K562 (cell line): Measurements from ENCODE around the gene SNX33. TPM values are rescaled to one million over a fixed set of nuclear protein-coding genes. Genes with fewer than 3 reads are reported as not detected.

Experiments used
- BHLHE40 ChIP-seq: IDR thresholded peaks from 2 replicates; pipeline ENCODE4 v1.6.1; 2011; ENCODE audit warnings: low read length, improper control_type of control experiment
- EGR1 ChIP-seq: fragments of 450-650 bp; conservative IDR thresholded peaks from 2 replicates; pipeline ENCODE4 v1.6.1; 2017; ENCODE audit warnings: mild to moderate bottlenecking
- ETS2 ChIP-seq: IDR thresholded peaks from 2 replicates; pipeline ENCODE4 v1.6.1; 2016; ENCODE audit warnings: borderline replicate concordance, missing genetic modification characterization, mild to moderate bottlenecking, moderate library complexity, missing compliant biosample characterization; ENCODE audit not compliant: poor library complexity, severe bottlenecking
- KDM4B ChIP-seq, 2 experiments: fragments of 450-650 bp in 1 of 2; sonication (generic) in 1 of 2; IDR thresholded peaks; 2 replicates each; pipeline ENCODE4 v1.6.1; 2016 to 2017; ENCODE audit warnings: borderline replicate concordance in 2 of 2, antibody characterized with exemption in 1 of 2, low read depth in 1 of 2, mild to moderate bottlenecking in 1 of 2
- POLR2B ChIP-seq: fragments of 450-650 bp; IDR thresholded peaks from 2 replicates; pipeline ENCODE4 v1.6.1; 2018; ENCODE audit warnings: low read depth; ENCODE audit not compliant: partially characterized antibody
- PURB ChIP-seq: sonication (generic); formaldehyde crosslinking; IDR thresholded peaks from 2 replicates; pipeline ENCODE4 v1.9.0; 2021; ENCODE audit warnings: low read depth, mild to moderate bottlenecking, missing genetic modification reagents
- RB1 ChIP-seq: fragments of 450-650 bp; IDR thresholded peaks from 2 replicates; pipeline ENCODE4 v1.6.1; 2017; ENCODE audit warnings: low read depth, mild to moderate bottlenecking
- RNF2 ChIP-seq: sonication (generic); IDR thresholded peaks from 2 replicates; pipeline ENCODE4 v1.6.1; 2016
- TBP ChIP-seq: optimal IDR thresholded peaks from 2 replicates; pipeline ENCODE3; 2011; ENCODE audit warnings: low read depth, low read length, improper control_type of control experiment
- ZFP1 ChIP-seq: fragments of 450-650 bp; formaldehyde crosslinking; IDR thresholded peaks from 2 replicates; pipeline ENCODE4 v1.4.0; 2020; ENCODE audit warnings: mild to moderate bottlenecking, mixed read lengths
- polyA plus RNA-seq, 8 experiments: library from polyadenylated mRNA; depleted of rRNA in 4 of 8; stranded (reverse) in 5 of 8; unstranded in 3 of 8; fragments of >200 nt; fragmentation: Nextera tagmentation in 2 of 8; fragmentation: Illumina TruSeq in 1 of 8; extraction: Ambion mirVana in 2 of 8; extraction: Trizol in 1 of 8; gene quantifications; 2 replicates each; pipeline versions ENCODE4 v1.2.1 to v1.2.3, GENCODE V29; 2011 to 2014; ENCODE audit warnings: inconsistent platforms in 1 of 8, missing spikeins in 1 of 8
- total RNA-seq, 7 experiments: library from RNA; depleted of rRNA in 6 of 7; stranded (reverse); fragments of >200 nt in 6 of 7; fragmentation: Illumina TruSeq in 2 of 7; extraction: Trizol in 2 of 7; gene quantifications; 2 replicates each; pipeline versions ENCODE4 v1.2.1 to v1.2.3, GENCODE V29; 2011 to 2021; ENCODE audit warnings: low replicate concordance in 1 of 7
- TF ChIP-seq, protein P1 (sequence below), 2 experiments: fragments of 450-650 bp; conservative IDR thresholded peaks; 2 replicates each; pipeline ENCODE4 v1.6.1; 2017; ENCODE audit warnings: mild to moderate bottlenecking in 2 of 2, moderate library complexity in 2 of 2
- TF ChIP-seq, protein P2 (sequence below): fragments of 250-450 bp; sonication (Bioruptor Pico); IDR thresholded peaks from 2 replicates; pipeline ENCODE4 v1.8.0; 2022; ENCODE audit warnings: moderate library complexity, mild to moderate bottlenecking, inconsistent platforms
- TF ChIP-seq, protein P3 (sequence below): sonication (generic); formaldehyde crosslinking; IDR thresholded peaks from 2 replicates; pipeline ENCODE4 v1.8.0; 2022; ENCODE audit warnings: mild to moderate bottlenecking, missing genetic modification reagents
- TF ChIP-seq, protein P4 (sequence below), 3 experiments: fragments of 200-800 bp in 1 of 3; fragments of 250-450 bp in 1 of 3; fragments of 450-650 bp in 1 of 3; sonication (Bioruptor Pico) in 1 of 3; sonication (Bioruptor generic) in 1 of 3; formaldehyde crosslinking in 1 of 3; IDR thresholded peaks; 2 replicates each; pipeline versions ENCODE4 v1.6.1 to v1.8.0; 2016 to 2022; ENCODE audit warnings: mild to moderate bottlenecking in 2 of 3, missing genetic modification characterization in 2 of 3, missing compliant biosample characterization in 1 of 3, moderate library complexity in 1 of 3

Gene SNX33
- total and polyA plus RNA-seq, 9 of the 15 experiments (the other 6 are each of a cell fraction or from before 2014, with no cell fraction given) = 1.4 to 14.1 (median 8.2) TPM

DNA sequence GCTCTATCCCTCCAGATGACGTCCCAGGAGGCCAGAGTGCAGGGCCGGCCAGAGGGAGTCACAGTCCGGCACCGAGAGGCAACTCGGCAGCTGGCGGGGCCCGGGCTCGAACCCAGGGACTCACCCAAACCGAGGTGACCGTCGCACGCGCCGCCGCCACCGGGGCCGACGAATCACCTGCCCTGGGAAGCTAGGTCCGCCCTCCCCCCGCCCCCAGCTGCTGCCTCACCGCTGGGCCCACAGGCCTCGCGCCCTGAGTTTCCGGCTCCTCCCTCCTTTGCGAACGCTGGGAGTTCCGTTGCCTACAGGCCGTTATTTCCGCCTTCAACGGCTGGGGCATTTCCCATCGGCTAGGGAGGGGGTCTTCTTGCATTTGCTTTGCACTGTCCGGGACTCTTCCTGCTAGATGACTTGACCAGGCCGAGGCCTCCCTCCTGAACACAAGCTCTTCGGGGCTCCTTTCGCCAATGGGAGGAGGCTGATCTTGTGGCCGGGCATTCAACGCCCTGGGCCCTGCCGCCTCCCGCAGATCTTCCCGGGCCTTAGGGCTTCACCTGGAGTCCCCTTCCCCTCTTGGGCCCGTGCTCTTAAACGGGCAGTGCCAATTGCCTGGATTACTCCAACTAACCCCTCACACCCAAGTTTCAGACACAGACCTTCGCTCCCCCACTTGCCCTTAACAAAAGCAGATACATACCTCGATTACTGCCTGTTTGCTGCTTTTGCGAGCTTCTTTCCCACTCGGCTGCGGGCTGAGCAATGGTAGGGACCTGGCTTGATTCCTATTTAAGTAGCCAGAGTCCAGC is 22.0 kb upstream of the SNX33 start, which contains the start of gene SNUPN (continued):
- TF ChIP-seq PURB (CRISPR knock-in tag) (no peak), ETS2 (no peak), EGR1 (peak; percentile 65), ZFP1 (no peak), POLR2B (peak; percentile 85), RB1 (peak; percentile 65; the same call in 1 of the 2 replicates), KDM4B (IDR thresholded peaks at IDR 0.05; ENCODE audit: borderline replicate concordance in 2 of 2, low read depth in 1 of 2) (no peak; a peak in 1 of 4 replicates), TBP (peak; percentile 78), RNF2 (peak; percentile 87), BHLHE40 (peak; percentile 91)
- TF ChIP-seq, protein P1, sequence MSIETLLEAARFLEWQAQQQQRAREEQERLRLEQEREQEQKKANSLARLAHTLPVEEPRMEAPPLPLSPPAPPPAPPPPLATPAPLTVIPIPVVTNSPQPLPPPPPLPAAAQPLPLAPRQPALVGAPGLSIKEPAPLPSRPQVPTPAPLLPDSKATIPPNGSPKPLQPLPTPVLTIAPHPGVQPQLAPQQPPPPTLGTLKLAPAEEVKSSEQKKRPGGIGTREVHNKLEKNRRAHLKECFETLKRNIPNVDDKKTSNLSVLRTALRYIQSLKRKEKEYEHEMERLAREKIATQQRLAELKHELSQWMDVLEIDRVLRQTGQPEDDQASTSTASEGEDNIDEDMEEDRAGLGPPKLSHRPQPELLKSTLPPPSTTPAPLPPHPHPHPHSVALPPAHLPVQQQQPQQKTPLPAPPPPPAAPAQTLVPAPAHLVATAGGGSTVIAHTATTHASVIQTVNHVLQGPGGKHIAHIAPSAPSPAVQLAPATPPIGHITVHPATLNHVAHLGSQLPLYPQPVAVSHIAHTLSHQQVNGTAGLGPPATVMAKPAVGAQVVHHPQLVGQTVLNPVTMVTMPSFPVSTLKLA (conservative IDR thresholded peaks at IDR 0.05) = peak; percentile 87 to 94
- TF ChIP-seq, protein P2, sequence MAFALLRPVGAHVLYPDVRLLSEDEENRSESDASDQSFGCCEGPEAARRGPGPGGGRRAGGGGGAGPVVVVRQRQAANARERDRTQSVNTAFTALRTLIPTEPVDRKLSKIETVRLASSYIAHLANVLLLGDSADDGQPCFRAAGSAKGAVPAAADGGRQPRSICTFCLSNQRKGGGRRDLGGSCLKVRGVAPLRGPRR = 0 out of 2 replicates have a peak, but pooled peaks have one; percentile 34
- TF ChIP-seq, protein P3, sequence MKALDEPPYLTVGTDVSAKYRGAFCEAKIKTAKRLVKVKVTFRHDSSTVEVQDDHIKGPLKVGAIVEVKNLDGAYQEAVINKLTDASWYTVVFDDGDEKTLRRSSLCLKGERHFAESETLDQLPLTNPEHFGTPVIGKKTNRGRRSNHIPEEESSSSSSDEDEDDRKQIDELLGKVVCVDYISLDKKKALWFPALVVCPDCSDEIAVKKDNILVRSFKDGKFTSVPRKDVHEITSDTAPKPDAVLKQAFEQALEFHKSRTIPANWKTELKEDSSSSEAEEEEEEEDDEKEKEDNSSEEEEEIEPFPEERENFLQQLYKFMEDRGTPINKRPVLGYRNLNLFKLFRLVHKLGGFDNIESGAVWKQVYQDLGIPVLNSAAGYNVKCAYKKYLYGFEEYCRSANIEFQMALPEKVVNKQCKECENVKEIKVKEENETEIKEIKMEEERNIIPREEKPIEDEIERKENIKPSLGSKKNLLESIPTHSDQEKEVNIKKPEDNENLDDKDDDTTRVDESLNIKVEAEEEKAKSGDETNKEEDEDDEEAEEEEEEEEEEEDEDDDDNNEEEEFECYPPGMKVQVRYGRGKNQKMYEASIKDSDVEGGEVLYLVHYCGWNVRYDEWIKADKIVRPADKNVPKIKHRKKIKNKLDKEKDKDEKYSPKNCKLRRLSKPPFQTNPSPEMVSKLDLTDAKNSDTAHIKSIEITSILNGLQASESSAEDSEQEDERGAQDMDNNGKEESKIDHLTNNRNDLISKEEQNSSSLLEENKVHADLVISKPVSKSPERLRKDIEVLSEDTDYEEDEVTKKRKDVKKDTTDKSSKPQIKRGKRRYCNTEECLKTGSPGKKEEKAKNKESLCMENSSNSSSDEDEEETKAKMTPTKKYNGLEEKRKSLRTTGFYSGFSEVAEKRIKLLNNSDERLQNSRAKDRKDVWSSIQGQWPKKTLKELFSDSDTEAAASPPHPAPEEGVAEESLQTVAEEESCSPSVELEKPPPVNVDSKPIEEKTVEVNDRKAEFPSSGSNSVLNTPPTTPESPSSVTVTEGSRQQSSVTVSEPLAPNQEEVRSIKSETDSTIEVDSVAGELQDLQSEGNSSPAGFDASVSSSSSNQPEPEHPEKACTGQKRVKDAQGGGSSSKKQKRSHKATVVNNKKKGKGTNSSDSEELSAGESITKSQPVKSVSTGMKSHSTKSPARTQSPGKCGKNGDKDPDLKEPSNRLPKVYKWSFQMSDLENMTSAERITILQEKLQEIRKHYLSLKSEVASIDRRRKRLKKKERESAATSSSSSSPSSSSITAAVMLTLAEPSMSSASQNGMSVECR (CRISPR knock-in tag) = 0 out of 2 replicates have a peak, but pooled peaks have one; percentile 61
- TF ChIP-seq, protein P4, sequence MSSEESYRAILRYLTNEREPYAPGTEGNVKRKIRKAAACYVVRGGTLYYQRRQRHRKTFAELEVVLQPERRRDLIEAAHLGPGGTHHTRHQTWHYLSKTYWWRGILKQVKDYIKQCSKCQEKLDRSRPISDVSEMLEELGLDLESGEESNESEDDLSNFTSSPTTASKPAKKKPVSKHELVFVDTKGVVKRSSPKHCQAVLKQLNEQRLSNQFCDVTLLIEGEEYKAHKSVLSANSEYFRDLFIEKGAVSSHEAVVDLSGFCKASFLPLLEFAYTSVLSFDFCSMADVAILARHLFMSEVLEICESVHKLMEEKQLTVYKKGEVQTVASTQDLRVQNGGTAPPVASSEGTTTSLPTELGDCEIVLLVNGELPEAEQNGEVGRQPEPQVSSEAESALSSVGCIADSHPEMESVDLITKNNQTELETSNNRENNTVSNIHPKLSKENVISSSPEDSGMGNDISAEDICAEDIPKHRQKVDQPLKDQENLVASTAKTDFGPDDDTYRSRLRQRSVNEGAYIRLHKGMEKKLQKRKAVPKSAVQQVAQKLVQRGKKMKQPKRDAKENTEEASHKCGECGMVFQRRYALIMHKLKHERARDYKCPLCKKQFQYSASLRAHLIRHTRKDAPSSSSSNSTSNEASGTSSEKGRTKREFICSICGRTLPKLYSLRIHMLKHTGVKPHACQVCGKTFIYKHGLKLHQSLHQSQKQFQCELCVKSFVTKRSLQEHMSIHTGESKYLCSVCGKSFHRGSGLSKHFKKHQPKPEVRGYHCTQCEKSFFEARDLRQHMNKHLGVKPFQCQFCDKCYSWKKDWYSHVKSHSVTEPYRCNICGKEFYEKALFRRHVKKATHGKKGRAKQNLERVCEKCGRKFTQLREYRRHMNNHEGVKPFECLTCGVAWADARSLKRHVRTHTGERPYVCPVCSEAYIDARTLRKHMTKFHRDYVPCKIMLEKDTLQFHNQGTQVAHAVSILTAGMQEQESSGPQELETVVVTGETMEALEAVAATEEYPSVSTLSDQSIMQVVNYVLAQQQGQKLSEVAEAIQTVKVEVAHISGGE (CRISPR knock-in tag; IDR thresholded peaks at IDR 0.05) = peak in 1 of 3 experiments; percentile 78; a peak in 2 of 6 replicates
